ENCODE data around the gene PHF2. TPM values are rescaled to one million over a fixed set of nuclear protein-coding genes. Genes with fewer than 3 reads are reported as not detected.

Gene PHF2
- total RNA-seq, 1 donor from 2014 or later: 23.0 TPM

DNA sequence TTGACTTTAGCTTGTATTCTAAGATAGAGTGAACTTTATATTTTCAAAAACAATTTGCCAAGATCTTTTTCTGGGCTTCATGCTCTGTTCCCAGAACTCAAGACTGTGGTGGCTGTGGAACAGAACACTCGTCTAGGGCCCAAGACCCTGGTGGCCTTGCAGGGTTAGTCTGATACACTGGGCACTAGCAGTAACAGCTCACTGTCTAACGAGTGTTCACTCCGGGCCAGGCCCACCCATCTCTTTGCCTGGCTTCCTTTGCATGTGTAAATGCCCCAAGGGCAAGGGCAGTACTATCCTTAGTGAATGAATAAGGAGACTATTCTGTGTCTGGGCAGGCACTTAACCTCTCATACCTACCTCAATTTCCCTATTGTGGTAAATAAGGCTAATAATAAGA is 47.4 kb downstream of the PHF2 start:
- no peak for DNase-seq (ENCODE audit: low spot score)

DNA sequence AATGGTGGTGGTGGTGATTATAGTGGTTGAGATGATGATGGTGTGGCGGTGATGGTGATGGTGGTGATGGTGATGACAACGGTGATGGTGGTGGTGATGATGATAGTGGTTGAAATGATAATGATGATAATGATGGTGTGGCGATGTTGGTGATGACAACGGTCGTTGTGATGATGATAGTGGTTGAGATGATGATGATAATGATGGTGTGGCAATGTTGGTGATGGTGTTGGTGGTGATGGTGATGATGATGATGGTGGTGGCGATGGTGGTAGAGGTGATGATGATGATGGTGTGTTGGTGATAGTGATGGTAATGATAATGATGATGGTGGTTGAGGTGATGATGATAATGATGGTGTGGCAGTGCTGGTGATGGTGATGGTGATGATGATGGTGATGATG is 48.0 kb downstream of the PHF2 start:
- DNase-seq (ENCODE audit: low spot score): no peak

GRCh38 chr9:93624977-93625376 is 48.6 kb downstream of the PHF2 start:
- no peak for DNase-seq (ENCODE audit: low spot score)

- no peak for DNase-seq (ENCODE audit: low spot score)
Measured at GRCh38 chr9:93629920-93630319, 53.5 kb downstream of the PHF2 start.

DNA sequence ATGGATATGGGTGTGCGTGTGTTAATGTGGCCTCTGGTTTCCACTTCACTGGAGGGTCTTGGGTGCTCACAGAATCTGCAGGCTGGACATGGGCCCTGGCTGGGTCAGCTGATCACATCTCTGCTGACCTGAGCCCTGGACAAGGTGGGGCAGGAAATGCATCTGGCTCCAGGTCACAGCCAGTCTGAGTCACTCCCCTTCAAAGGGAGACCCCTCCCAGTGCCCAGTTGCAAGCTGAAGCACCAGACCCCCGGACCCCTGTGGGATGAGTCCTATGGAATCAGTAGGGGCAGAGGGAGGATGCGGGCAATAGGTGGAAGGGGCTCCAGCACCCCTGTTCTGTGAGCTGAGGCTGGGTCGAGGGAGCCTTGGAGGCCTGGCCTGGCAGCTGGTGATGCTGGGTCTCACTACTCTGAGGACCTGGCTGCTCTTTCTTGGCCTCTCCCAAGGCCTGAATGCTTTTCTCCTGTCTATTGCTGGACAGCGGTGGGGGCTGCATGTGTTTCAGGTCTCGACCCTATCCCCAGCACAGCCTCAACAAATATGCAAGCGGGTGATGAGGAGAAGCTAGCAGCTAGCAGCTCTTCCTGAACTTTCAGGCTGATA is 54.5 kb downstream of the PHF2 start:
- no peak for DNase-seq (ENCODE audit: low spot score)

DNA sequence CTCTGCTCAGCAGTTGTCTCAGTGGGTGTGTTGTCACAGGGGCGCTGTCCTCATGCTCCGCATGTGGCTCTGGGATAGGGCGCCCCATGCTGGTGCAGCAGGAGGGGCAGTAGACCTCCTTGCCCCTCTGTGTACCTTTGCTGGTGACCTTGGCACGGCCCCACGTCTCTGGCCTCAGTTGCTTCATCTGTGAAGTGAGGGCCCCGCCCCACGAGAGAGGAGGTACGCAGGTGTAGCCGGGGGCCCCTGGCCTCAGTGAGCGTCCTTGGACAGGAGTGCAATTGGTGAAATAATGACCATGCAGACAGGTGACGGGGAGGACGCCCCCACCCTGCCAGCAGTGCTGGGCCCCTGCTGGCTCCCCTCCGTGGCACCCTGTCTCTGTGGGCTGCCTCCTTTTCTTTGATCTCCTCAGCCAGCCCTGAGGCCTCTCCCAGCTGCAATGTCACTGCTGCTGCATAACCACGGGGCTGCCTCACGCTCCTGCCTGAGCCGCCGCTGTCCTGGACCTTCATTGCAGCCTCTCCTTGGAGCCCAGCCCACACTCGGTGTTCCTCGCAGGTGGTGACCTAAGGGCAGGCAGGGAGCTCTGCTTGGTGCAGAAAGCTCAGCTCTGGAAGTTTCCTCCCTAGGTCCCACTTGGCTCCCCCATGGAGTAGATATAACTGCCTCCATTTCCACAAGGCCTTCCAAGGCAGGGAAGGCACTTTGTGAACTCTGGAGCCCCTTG is 57.3 kb downstream of the PHF2 start:
- peak; percentile 83 for DNase-seq (ENCODE audit: low spot score)

DNA sequence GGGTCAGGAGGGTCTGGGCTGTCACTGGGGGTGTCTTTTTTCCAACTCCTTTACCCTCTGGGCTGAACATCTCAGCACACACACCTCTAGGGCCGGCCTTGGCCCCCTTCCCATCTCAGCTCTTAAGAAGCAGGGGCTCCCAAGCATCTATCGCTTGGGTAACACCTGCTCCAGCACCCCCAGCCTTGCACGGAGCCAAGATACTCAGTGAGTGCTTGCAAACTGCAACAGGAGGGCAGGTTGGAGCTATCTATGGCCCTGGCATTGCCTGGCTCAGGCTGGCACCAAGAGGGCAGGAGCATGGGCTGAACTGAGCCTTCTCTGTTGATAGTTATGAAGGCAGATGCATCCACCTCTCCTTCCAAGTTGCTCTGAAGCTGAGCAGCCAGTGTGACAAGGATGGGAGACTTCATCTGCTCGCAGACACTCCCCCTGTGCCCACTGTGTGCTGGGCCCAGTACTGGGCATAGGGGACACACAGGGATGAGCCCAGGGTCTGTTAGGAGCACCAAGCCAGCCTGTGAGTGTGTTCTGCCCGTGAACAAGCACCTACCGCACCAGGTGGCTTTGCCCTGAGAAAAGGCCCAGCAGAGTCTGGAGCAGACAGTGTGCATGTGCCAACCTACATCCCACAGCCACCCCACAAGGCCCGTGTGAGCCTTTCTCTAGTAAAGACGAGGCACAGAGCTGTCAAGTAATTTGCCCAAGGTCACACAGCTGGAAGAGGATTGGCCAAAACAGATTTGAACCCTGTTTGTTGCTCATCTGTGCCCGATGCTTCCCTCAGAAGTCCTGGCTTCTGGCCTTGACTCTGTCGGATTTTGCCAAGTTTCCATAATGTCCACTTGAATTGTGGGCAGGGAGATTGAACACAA is 58.2 kb downstream of the PHF2 start:
- DNase-seq (ENCODE audit: low spot score): peak; percentile 59

DNA sequence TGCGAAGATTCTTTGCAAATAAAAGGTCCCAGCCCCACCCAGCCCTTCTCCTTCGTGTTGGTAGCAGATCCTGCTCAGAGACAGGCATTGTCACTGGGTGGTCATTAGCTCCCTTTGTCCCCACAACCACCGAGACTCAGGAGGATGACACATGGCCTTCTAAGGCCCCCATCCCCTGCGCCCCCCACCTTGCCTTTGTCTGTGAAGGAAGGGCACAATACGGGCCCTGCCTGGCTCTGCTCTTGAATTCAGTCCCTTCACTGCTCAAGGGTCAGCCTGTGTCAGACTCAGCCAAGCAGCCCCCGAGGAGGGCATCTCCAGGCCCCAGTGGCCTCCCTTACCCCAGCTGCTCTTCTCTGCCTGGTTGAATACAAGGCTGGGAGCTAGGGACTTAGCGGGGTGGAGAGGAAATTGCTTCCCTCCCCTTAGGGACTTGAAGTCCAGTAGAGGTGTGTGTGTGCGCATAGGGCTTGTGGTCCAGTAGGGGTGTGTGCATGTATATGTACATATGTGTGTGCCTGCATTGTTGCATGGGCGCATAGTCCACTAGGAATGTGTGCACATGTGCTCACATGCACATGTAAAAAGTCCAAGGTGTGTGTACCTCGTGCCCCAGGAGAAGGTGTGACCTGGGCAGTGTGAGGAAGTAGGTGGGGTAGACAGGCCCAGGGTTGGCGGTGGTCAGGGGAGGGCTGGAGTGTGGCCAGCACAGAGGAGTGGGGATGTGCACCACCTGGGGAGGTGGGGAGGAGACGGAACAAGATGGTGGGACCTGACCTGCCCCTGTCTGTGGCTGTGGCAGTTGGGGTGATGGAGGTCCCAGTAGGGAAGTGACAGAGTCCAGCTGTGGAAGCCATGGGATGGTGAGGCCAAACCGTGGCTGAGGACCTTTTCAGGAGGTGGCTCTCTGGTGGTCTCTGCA is 59.1 kb downstream of the PHF2 start:
- peak; percentile 83 for DNase-seq (ENCODE audit: low spot score)

- peak; percentile 81 for DNase-seq (ENCODE audit: low spot score)
Measured at GRCh38 chr9:93636172-93636661, 59.8 kb downstream of the PHF2 start.

DNA sequence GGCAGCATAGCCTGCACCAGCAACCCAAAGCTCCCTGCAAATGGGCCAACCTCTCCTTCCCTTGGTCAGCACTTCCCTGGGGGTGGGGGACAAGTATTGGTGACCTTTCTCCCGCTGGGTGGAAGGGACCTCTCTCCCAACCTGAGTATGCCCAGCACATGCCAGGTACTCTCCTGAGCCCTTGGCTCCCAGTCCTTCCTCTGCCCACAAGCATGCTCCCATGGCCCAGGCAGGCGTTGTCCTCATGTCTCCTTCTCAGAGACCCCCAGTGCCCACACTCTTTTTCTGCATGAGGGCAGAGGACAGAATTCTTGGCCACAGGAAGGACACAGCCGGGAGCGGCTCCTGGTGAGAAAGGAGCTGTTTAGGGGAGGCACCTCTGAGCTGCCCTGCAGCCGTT is 60.3 kb downstream of the PHF2 start:
- DNase-seq (ENCODE audit: low spot score): peak; percentile 35

- DNase-seq (ENCODE audit: low spot score): no peak
Measured at GRCh38 chr9:93637886-93638285, 61.5 kb downstream of the PHF2 start.

- DNase-seq (ENCODE audit: low spot score): no peak
Measured at GRCh38 chr9:93640027-93640426, 63.6 kb downstream of the PHF2 start.

- DNase-seq (ENCODE audit: low spot score): no peak
Measured at GRCh38 chr9:93642961-93643360, 66.6 kb downstream of the PHF2 start.

- DNase-seq (ENCODE audit: low spot score): peak; percentile 65
Measured at GRCh38 chr9:93644397-93645088, 68.2 kb downstream of the PHF2 start.

- peak; percentile 83 for DNase-seq (ENCODE audit: low spot score)
Measured at GRCh38 chr9:93645149-93645889, 68.9 kb downstream of the PHF2 start.

DNA sequence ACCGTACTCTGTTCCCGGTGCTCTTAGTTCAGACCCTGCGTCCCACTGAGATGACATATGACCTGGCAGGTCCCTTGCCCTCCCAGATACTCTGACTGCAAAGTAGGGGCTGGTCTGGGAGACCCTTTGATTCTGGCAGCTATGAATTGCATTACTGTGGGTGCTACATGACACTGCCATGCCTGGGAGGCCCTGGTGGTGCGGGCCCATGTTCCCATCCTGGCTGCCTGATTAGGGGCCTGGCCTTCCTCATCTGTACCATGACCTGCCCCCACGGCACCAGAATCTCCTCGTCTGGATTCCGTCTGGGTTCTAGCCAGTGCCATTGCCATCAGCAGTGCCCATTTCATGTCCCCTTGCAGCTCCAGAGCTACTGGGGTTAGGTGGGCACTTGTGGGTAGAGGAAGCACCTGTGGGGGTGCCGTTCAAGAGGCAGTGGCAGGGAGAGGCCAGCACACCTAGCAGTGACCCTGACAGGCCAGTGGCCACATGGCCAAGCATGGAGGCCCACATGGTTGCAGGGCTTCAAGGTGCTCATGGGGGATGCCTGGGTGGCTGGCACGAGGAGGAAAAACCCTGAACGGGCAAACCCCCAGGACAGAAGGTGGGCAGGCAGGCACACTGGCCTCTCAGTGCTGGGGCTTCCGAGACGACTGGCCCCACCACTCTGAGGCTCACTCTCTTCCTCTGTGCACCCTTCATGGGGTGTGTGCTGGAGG is 69.7 kb downstream of the PHF2 start:
- DNase-seq (ENCODE audit: low spot score): peak; percentile 82

DNA sequence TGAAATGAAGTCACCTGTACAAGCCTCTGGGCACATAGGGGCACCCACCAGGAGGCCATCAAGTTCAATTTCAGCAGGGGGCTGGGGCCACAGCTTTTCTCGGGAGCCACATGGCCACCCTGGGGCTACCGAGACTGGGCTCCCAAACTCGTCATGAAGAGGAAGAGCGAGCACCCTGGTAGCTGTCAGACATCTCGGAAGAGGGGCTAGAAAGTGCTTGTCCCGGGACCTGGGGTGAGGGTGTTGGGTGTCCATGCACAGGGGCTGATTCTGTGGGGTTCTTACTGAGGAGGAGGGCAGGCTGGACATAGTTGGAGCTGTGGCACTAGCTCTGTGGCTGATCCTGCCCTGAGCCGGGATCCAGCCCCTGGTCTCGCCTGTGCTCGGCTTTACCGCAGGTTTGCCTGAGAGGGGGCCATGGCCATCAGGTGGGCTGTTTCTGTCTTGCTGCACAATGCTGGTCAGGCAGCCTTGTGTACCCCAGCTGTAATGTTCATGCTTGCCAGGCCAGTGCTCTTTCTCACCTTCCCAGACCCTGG is 70.3 kb downstream of the PHF2 start:
- DNase-seq (ENCODE audit: low spot score): no peak

DNA sequence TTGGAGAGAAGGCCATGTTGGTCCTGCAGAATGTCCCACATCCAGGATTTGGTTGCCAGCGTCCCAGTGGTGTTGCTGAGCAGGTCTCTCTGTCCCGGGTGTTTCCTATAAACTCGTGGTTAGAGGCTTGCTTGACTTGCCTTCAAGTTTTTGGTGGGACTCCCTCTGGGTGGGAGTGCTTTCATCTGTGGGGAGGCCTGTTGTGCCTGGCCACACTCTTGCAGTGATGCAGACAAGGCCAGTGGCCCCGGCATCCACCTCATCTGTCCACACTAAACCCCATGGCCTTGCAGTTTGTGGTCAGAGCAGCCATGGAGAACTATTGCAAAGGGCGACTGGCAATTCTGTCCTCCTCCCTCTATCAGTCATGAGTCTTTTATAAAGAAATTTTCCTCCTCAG is 71.8 kb downstream of the PHF2 start:
- DNase-seq (ENCODE audit: low spot score): peak; percentile 59

DNA sequence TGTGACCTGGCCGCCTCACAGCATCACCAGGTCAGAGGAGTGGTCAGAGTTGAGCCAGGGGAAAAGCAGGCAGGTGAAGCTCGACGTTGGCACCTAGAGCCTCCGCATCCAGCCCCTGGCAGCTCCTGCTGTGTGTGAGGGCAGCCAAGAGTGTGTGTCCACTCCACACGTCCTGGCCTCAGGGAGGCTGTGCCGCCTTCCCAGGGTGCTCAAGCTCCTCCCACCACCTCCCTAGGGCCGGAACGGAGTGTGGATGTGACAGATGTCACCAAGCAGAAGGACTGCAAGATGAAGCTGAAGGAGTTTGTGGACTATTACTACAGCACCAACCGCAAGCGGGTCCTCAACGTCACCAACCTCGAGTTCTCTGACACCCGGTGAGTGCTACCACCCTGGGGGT is 72.5 kb downstream of the PHF2 start:
- peak; percentile 65 for DNase-seq (ENCODE audit: low spot score)
